Vagina (tissue), 2 donors: ENCODE results near the gene NTM. TPM values are rescaled to one million over a fixed set of nuclear protein-coding genes. Genes with fewer than 3 reads are reported as not detected.

Experiments used
- DNase-seq, 2 donors: peaks; one replicate each; pipeline ENCODE4 v3.0.0-alpha.2; 2017; ENCODE audit errors: extremely low spot score in 2 of 2
- H3K27ac ChIP-seq: fragments of 200-600 bp; sonication (generic); one replicate; pipeline ENCODE4 v1.5.1; 2019
- H3K27me3 ChIP-seq: fragments of 200-600 bp; sonication (generic); one replicate; pipeline ENCODE4 v1.5.1; 2019
- H3K36me3 ChIP-seq, 2 donors: fragments of 200-600 bp; sonication (generic); one replicate each; pipeline ENCODE4 v1.5.1; 2017 to 2019
- H3K4me1 ChIP-seq: fragments of 200-600 bp; sonication (generic); one replicate; pipeline ENCODE4 v1.5.1; 2019
- H3K4me3 ChIP-seq, 2 donors: fragments of 200-600 bp; sonication (generic); 1 replicate in 1 of 2; 2 replicates in 1 of 2; pipeline ENCODE4 v1.5.1; 2016 to 2019
- H3K9me3 ChIP-seq: fragments of 200-600 bp; sonication (generic); one replicate; pipeline ENCODE4 v1.5.1; 2019
- CTCF ChIP-seq, 3 experiments: fragments of 450-650 bp in 2 of 3; fragments of 200-600 bp in 1 of 3; sonication (generic) in 1 of 3; IDR thresholded peaks; one replicate each; pipeline ENCODE4 v1.5.1; 2017 to 2019; ENCODE audit warnings: antibody characterized with exemption in 3 of 3, mild to moderate bottlenecking in 2 of 3, moderate library complexity in 2 of 3
- POLR2A ChIP-seq, 2 donors: fragments of 450-650 bp; IDR thresholded peaks; one replicate each; pipeline ENCODE4 v1.6.1; 2017; ENCODE audit warnings: antibody characterized with exemption in 2 of 2, mild to moderate bottlenecking in 2 of 2, moderate library complexity in 2 of 2
- POLR2AphosphoS5 ChIP-seq, 2 donors: sonication (generic); formaldehyde crosslinking; IDR thresholded peaks; one replicate each; pipeline ENCODE4 v1.9.0; 2017; ENCODE audit warnings: antibody characterized with exemption in 2 of 2, mild to moderate bottlenecking in 2 of 2, low read depth in 1 of 2; ENCODE audit not compliant: insufficient read depth in 1 of 2
- intact Hi-C: fragments of 100-400 bp; cut with DNase I; formaldehyde crosslinking; loops from one replicate; pipeline ENCODE4 v1.15.1; 2023
- total RNA-seq: library from RNA; depleted of rRNA; stranded (reverse); fragments of >200 nt; gene quantifications from one replicate; pipeline ENCODE4 v1.2.3, GENCODE V29; 2016

The NTM gene
- total RNA-seq, 1 donor from 2014 or later, result 4.2 TPM

DNA sequence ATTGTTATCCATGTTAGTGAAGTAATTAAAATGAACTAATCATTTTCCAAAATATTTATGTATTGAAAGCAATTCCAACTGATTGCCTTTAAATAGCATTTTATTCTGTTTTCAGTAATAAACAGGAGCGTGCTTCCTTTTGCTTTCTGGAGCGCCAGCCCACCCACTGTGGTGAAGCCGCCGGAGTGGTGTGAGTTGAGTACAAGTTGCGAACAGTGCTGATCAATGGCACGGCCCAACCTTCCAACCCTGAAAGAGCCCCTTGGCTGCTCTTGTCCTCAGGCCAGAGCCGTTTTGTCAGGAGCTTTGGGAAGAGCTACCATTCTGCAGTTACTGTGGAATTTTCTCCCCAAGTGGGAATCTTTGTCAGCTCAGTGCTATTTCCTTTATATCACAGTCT, 42.8 kb downstream of the NTM start:
- Histone ChIP-seq H3K27ac (no peak overlapping the region), H3K9me3 (no peaks in the 10 kb centered on the region), H3K4me1 (no peaks in the 10 kb centered on the region), H3K27me3 (no peaks in the 10 kb centered on the region), H3K36me3 (no peaks in the 10 kb centered on the region), H3K4me3 (no peak overlapping the region)
- DNase-seq, result no peak
- intact Hi-C loops, result no loop called here
- TF ChIP-seq POLR2AphosphoS5 (IDR thresholded peaks at IDR 0.05; ENCODE audit: insufficient read depth in 1 of 2, low read depth in 1 of 2), result no peak
- no peak for TF ChIP-seq POLR2A (IDR thresholded peaks at IDR 0.05)
- TF ChIP-seq CTCF (IDR thresholded peaks at IDR 0.05), result no peak

DNA sequence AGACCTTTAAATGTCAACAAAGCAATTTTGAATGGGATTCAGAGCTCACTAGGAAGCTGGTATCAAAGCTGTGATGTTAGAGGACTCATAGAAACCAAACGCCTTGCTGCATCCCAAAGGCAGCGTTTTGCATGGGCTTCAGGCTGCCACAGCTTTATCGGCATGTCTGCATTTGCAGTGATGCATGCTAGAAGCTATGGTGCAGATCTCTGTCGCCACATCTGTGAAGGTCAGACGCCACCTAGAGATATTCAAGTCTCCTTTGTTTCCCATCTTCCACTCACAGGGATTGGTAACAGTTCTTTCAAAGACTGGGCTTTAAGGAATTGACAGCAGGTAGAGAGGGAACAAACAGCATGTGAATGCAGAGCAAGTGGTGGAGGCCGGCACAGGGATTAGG, 47.8 kb downstream of the NTM start:
- Histone ChIP-seq H3K4me3 (no peak overlapping the region), H3K36me3 (no peaks in the 10 kb centered on the region), H3K27me3 (no peaks in the 10 kb centered on the region), H3K4me1 (no peaks in the 10 kb centered on the region), H3K9me3 (no peaks in the 10 kb centered on the region), H3K27ac (no peak overlapping the region)
- DNase-seq, result no peak
- intact Hi-C loops, result no loop called here
- TF ChIP-seq POLR2AphosphoS5 (IDR thresholded peaks at IDR 0.05; ENCODE audit: insufficient read depth in 1 of 2, low read depth in 1 of 2), result no peak
- TF ChIP-seq CTCF (IDR thresholded peaks at IDR 0.05), result no peak
- no peak for TF ChIP-seq POLR2A (IDR thresholded peaks at IDR 0.05)

- intact Hi-C loops, result no loop called here
- DNase-seq, result no peak
- H3K27me3 ChIP-seq, result no peaks in the 10 kb centered on the region
- no peak overlapping the region for H3K4me3 ChIP-seq
- TF ChIP-seq POLR2A (IDR thresholded peaks at IDR 0.05), result no peak
- no peak for TF ChIP-seq CTCF (IDR thresholded peaks at IDR 0.05)
- TF ChIP-seq POLR2AphosphoS5 (IDR thresholded peaks at IDR 0.05; ENCODE audit: insufficient read depth in 1 of 2, low read depth in 1 of 2), result no peak
- H3K4me1 ChIP-seq, result no peaks in the 10 kb centered on the region
- no peaks in the 10 kb centered on the region for H3K36me3 ChIP-seq
- no peaks in the 10 kb centered on the region for H3K9me3 ChIP-seq
- H3K27ac ChIP-seq, result no peak overlapping the region
Measured at GRCh38 chr11:131421066-131421855, 50.8 kb downstream of the NTM start.

- DNase-seq, result no peak
- Histone ChIP-seq H3K27me3 (no peaks in the 10 kb centered on the region), H3K4me1 (no peaks in the 10 kb centered on the region), H3K9me3 (no peaks in the 10 kb centered on the region), H3K27ac (no peak overlapping the region), H3K36me3 (no peaks in the 10 kb centered on the region), H3K4me3 (no peak overlapping the region)
- intact Hi-C loops, result no loop called here
- no peak for TF ChIP-seq CTCF (IDR thresholded peaks at IDR 0.05)
Measured at GRCh38 chr11:131422029-131422428, 51.6 kb downstream of the NTM start.

GRCh38 chr11:131422496-131422895, 52.1 kb downstream of the NTM start:
- Histone ChIP-seq H3K27me3 (no peaks in the 10 kb centered on the region), H3K4me3 (no peak overlapping the region), H3K36me3 (no peaks in the 10 kb centered on the region), H3K4me1 (no peaks in the 10 kb centered on the region), H3K9me3 (no peaks in the 10 kb centered on the region), H3K27ac (no peak overlapping the region)
- TF ChIP-seq POLR2AphosphoS5 (IDR thresholded peaks at IDR 0.05; ENCODE audit: insufficient read depth in 1 of 2, low read depth in 1 of 2) (no peak), CTCF (IDR thresholded peaks at IDR 0.05) (no peak), POLR2A (IDR thresholded peaks at IDR 0.05) (no peak)
- no peak for DNase-seq
- intact Hi-C loops, result no loop called here
